AG09309 (cell line): Measurements from ENCODE around the gene KRT36.

Experiments used
- DNase-seq: peaks from one replicate; pipeline ENCODE4 v3.0.0-alpha.2; 2010; ENCODE audit warnings: low read depth
- H3K4me3 ChIP-seq: 2 replicates; pipeline ENCODE4 v1.5.1; 2011; ENCODE audit warnings: mild to moderate bottlenecking, low read depth, low read length, moderate library complexity; ENCODE audit not compliant: control insufficient read depth
- CTCF ChIP-seq: IDR thresholded peaks from 2 replicates; pipeline ENCODE4 v1.5.1; 2011; ENCODE audit warnings: mild to moderate bottlenecking, low read depth, low read length, inconsistent platforms; ENCODE audit not compliant: insufficient read depth, control insufficient read depth; ENCODE audit errors: missing control alignments

The KRT36 gene

DNA sequence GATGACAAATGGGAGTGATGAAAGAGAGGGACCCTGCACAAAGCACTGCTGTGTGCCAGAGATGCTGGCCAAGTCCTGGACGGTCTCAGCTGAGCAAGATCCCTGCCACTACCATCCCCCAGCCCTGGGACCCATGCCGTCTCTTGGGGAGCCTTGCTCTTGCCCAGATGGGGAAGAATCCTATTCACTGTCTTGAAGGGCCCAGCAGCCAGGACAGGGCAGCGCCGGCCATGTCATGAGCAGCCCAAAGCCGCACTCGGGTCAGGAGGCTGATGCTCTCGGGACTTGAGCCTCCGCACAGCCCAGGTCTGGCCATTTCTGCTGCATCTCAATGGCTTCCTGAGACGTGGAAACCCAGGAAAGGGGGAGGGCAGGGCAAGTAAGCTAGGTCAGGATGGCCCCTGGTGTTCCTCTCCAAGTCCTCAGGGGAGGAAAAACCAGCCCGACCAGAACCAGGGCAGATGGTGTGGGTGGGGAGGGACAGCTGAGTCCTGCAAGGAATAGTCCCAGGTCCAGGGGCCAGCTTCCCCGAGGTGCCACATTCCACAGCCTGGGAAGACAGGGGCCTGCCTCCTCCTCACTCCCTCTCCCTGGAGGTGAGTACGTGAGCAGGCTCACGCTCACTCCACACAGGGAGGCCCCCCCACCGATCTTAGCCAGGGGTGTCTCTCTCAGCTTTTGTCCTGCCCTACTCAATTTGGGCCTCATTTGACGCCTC lies 46.2 kb upstream of the KRT36 start:
- DNase-seq, result no peak
- TF ChIP-seq CTCF, result no peak
- H3K4me3 ChIP-seq, result no peak overlapping the region

GRCh38 chr17:41534899-41535546 lies 45.3 kb upstream of the KRT36 start:
- no peak for TF ChIP-seq CTCF

DNA sequence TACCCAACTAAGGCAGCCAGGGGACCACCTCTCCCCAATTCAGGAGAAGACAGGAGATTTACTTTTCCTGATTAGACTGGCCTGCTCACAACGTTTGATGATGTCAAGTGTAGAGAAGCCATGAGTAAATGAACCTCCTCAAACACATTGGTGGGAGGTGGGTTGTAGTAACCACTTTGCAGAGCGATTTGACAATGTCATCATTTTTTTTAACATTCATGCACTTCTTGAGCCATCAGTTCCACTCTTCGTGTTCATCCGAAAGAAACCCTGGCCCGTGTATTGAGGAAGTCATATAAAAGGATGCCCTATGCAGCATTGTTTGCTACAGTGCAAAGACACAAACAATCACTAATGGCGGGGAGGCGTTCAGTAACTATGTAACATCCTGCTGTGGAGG lies 43.9 kb upstream of the KRT36 start:
- DNase-seq, result no peak
- TF ChIP-seq CTCF, result no peak
- H3K4me3 ChIP-seq, result no peak overlapping the region

More at GRCh38 chr17:41534899-41535546, 45.3 kb upstream of the KRT36 start:
- no peak for DNase-seq
- no peak overlapping the region for H3K4me3 ChIP-seq

GRCh38 chr17:41532947-41533570 lies 43.3 kb upstream of the KRT36 start:
- DNase-seq, result no peak

GRCh38 chr17:41531993-41532392 lies 42.3 kb upstream of the KRT36 start:
- TF ChIP-seq CTCF, result no peak
- DNase-seq, result no peak
- no peak overlapping the region for H3K4me3 ChIP-seq

More at GRCh38 chr17:41532947-41533570, 43.3 kb upstream of the KRT36 start:
- no peak for TF ChIP-seq CTCF
- H3K4me3 ChIP-seq, result no peak overlapping the region

DNA sequence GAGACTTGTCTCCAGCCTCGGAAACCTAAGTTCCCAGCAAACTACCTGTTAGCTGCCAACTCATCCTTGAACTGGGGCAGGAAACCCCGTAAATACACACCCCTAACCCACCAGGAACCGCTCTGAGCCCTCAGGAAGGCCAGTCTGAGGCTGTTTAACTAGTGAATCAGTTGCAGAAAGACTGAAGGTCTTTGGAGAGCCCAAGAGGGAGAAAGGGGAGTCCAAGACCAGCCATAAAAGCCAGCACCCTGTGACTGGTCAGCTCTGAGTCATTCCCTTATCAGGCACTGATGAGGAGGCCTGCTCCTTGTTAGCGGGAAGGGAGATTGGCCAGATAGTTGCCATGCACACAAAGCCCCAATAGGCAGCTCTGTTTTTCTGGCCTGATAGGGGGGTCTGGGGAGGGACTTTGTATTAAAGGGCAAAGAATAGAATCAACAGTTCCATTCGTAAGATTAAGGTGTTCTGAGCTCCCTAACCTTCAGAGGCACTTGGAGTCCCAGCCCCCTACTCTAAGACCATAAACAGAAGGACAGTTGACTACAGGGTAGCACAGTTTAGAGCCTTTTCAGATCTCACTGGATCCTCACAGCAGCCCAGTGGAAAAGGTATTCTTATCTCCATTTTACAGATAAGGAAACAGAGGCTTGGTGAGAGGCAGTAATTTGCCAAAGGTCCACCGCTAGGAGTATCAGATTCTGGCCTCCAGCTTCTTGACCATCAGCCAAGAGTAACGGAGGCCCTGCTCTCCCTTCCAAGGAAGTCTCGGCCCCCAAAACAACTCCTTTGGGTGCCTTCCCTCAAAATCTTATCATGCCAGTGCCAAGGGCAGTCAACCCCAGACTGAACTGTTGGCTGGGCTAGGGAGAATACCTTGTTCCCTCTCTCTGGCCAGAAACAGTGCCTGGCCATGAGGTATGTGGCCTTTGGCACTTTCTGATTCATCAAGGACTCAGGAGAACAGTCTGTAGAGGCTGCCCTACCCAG lies 40.6 kb upstream of the KRT36 start:
- TF ChIP-seq CTCF, result no peak
- H3K4me3 ChIP-seq, result no peak overlapping the region
- peak; percentile 77 for DNase-seq
